Measurements from ENCODE around the gene UBE3C. TPM values are rescaled to one million over a fixed set of nuclear protein-coding genes. Genes with fewer than 3 reads are reported as not detected.

Gene UBE3C
- polyA plus RNA-seq, 1 donor from 2014 or later, result 39.0 TPM

DNA sequence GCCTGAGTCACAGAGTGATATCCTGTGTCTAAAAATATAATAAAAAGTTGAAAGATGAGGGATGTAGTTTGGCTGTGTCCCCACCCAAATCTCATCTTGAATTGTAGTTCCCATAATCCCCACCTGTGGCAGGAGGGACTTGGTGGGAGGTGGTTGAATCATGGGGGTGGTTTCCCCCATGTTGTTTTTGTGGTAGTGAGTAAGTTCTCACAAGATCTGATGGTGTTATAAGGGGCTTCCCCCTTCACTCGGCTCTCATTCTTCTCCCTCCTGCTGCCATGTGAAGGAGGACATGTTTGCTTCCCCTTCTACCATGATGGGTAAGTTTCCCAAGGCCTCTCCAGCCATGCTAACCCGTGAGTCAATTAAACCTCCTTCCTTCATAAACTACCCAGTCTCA is 25.1 kb upstream of the UBE3C start:
- no peak overlapping the region for H3K9ac ChIP-seq (ENCODE audit: low read length)
- no peak overlapping the region for H3K4me3 ChIP-seq (ENCODE audit: low read length)
- no peak overlapping the region for H3K4me2 ChIP-seq (ENCODE audit: low read length)
- H3K27ac ChIP-seq (ENCODE audit: low read length), result no peak overlapping the region
- H3K9me3 ChIP-seq (ENCODE audit: low read length), result peaks cover 6% of the 10 kb centered on the region
- no peaks in the 10 kb centered on the region for H3K9me2 ChIP-seq (ENCODE audit: insufficient read depth, low read length)
- no peaks in the 10 kb centered on the region for H3F3A ChIP-seq (ENCODE audit: insufficient read depth, low read length, poor library complexity, severe bottlenecking)
- no peaks in the 10 kb centered on the region for H3K27me3 ChIP-seq (ENCODE audit: insufficient read depth, low read depth, low read length)
- no peak overlapping the region for H2AFZ ChIP-seq (ENCODE audit: low read depth, low read length)
- no peaks in the 10 kb centered on the region for H3K36me3 ChIP-seq (ENCODE audit: insufficient read depth, low read length)
- H4K20me1 ChIP-seq (ENCODE audit: insufficient read depth), result no peaks in the 10 kb centered on the region
- TF ChIP-seq SMC3 (conservative IDR thresholded peaks at IDR 0.05; ENCODE audit: poor library complexity) (no peak), EZH2 (IDR thresholded peaks at IDR 0.05; ENCODE audit: borderline replicate concordance, insufficient read depth, low read length, poor library complexity, severe bottlenecking) (no peak), RAD21 (conservative IDR thresholded peaks at IDR 0.05) (no peak), MXI1 (conservative IDR thresholded peaks at IDR 0.05; ENCODE audit: poor library complexity, severe bottlenecking) (no peak), POLR2AphosphoS5 (IDR thresholded peaks at IDR 0.05) (no peak), EP300 (conservative IDR thresholded peaks at IDR 0.05; ENCODE audit: poor library complexity, severe bottlenecking) (no peak), TAF1 (IDR thresholded peaks at IDR 0.05; ENCODE audit: low read depth) (no peak)
- TF ChIP-seq, protein P1, sequence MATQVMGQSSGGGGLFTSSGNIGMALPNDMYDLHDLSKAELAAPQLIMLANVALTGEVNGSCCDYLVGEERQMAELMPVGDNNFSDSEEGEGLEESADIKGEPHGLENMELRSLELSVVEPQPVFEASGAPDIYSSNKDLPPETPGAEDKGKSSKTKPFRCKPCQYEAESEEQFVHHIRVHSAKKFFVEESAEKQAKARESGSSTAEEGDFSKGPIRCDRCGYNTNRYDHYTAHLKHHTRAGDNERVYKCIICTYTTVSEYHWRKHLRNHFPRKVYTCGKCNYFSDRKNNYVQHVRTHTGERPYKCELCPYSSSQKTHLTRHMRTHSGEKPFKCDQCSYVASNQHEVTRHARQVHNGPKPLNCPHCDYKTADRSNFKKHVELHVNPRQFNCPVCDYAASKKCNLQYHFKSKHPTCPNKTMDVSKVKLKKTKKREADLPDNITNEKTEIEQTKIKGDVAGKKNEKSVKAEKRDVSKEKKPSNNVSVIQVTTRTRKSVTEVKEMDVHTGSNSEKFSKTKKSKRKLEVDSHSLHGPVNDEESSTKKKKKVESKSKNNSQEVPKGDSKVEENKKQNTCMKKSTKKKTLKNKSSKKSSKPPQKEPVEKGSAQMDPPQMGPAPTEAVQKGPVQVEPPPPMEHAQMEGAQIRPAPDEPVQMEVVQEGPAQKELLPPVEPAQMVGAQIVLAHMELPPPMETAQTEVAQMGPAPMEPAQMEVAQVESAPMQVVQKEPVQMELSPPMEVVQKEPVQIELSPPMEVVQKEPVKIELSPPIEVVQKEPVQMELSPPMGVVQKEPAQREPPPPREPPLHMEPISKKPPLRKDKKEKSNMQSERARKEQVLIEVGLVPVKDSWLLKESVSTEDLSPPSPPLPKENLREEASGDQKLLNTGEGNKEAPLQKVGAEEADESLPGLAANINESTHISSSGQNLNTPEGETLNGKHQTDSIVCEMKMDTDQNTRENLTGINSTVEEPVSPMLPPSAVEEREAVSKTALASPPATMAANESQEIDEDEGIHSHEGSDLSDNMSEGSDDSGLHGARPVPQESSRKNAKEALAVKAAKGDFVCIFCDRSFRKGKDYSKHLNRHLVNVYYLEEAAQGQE (IDR thresholded peaks at IDR 0.05; ENCODE audit: borderline replicate concordance), result no peak
- TF ChIP-seq, protein P2, sequence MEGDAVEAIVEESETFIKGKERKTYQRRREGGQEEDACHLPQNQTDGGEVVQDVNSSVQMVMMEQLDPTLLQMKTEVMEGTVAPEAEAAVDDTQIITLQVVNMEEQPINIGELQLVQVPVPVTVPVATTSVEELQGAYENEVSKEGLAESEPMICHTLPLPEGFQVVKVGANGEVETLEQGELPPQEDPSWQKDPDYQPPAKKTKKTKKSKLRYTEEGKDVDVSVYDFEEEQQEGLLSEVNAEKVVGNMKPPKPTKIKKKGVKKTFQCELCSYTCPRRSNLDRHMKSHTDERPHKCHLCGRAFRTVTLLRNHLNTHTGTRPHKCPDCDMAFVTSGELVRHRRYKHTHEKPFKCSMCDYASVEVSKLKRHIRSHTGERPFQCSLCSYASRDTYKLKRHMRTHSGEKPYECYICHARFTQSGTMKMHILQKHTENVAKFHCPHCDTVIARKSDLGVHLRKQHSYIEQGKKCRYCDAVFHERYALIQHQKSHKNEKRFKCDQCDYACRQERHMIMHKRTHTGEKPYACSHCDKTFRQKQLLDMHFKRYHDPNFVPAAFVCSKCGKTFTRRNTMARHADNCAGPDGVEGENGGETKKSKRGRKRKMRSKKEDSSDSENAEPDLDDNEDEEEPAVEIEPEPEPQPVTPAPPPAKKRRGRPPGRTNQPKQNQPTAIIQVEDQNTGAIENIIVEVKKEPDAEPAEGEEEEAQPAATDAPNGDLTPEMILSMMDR (IDR thresholded peaks at IDR 0.05; ENCODE audit: poor library complexity, severe bottlenecking), result no peak
- no peaks in the 10 kb centered on the region for H3K79me2 ChIP-seq (replicated peaks; ENCODE audit: insufficient read depth, low read length)

DNA sequence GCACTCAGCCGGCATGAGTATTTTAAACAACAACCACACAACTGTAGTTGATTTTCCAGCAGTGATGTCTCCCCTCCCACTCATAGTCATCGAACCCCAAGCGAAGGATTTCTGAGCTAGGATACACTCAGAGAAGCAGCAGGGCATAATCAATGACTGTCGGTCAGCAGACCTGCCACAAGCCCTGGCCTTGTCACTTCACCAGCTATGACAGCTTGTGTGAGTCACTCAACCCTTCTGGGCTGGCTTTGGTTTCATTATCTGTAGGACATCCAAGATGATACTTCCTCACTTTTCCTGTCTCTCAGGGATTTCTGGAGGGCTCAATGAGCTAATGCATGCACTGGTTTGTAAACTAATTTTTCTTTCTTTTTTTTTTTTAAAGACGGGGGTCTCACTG is 22.0 kb upstream of the UBE3C start:
- no peak overlapping the region for H3K9ac ChIP-seq (ENCODE audit: low read length)
- TF ChIP-seq SMC3 (conservative IDR thresholded peaks at IDR 0.05; ENCODE audit: poor library complexity) (no peak), EP300 (conservative IDR thresholded peaks at IDR 0.05; ENCODE audit: poor library complexity, severe bottlenecking) (no peak), RAD21 (conservative IDR thresholded peaks at IDR 0.05) (no peak), MXI1 (conservative IDR thresholded peaks at IDR 0.05; ENCODE audit: poor library complexity, severe bottlenecking) (no peak), EZH2 (IDR thresholded peaks at IDR 0.05; ENCODE audit: borderline replicate concordance, insufficient read depth, low read length, poor library complexity, severe bottlenecking) (no peak), POLR2AphosphoS5 (IDR thresholded peaks at IDR 0.05) (no peak), TAF1 (IDR thresholded peaks at IDR 0.05; ENCODE audit: low read depth) (no peak)
- TF ChIP-seq, protein P2 (IDR thresholded peaks at IDR 0.05; ENCODE audit: poor library complexity, severe bottlenecking), result no peak
- TF ChIP-seq, protein P1 (IDR thresholded peaks at IDR 0.05; ENCODE audit: borderline replicate concordance), result no peak
- H2AFZ ChIP-seq (ENCODE audit: low read depth, low read length), result no peak overlapping the region
- no peaks in the 10 kb centered on the region for H3K36me3 ChIP-seq (ENCODE audit: insufficient read depth, low read length)
- H3K79me2 ChIP-seq (replicated peaks; ENCODE audit: insufficient read depth, low read length), result no peaks in the 10 kb centered on the region
- peaks cover under 1% of the 10 kb centered on the region for H3K9me3 ChIP-seq (ENCODE audit: low read length)
- H4K20me1 ChIP-seq (ENCODE audit: insufficient read depth), result no peaks in the 10 kb centered on the region
- no peak overlapping the region for H3K4me3 ChIP-seq (ENCODE audit: low read length)
- no peaks in the 10 kb centered on the region for H3K9me2 ChIP-seq (ENCODE audit: insufficient read depth, low read length)
- no peaks in the 10 kb centered on the region for H3K27me3 ChIP-seq (ENCODE audit: insufficient read depth, low read depth, low read length)
- no peak overlapping the region for H3K27ac ChIP-seq (ENCODE audit: low read length)
- H3K4me2 ChIP-seq (ENCODE audit: low read length), result no peak overlapping the region
- H3F3A ChIP-seq (ENCODE audit: insufficient read depth, low read length, poor library complexity, severe bottlenecking), result no peaks in the 10 kb centered on the region

Data from neural cell (in vitro differentiated cells).